Measurements from ENCODE around the gene S100A7A. TPM values are rescaled to one million over a fixed set of nuclear protein-coding genes. Genes with fewer than 3 reads are reported as not detected.

Gene S100A7A
- polyA plus RNA-seq, 1 of the 3 experiments (the other 2 are of a cell fraction), result not detected

- no peaks in the 10 kb centered on the region for H3K9me2 ChIP-seq
- H3K27me3 ChIP-seq (ENCODE audit: insufficient read depth), result peaks cover 23% of the 10 kb centered on the region
- H3K9me3 ChIP-seq, result no peaks in the 10 kb centered on the region
- DNase-seq, result no peak
- H3K79me2 ChIP-seq (ENCODE audit: insufficient read depth), result no peaks in the 10 kb centered on the region
- POLR2A ChIA-PET, result no interaction called here
- 3% methylated on average over 15 of the region's 17 CpGs for WGBS (ENCODE audit: low lambda C conversion rate)
- no peak overlapping the region for H2AFZ ChIP-seq (ENCODE audit: low read depth)
- H3K9ac ChIP-seq, result no peak overlapping the region
- H3K4me1 ChIP-seq (ENCODE audit: control insufficient read depth in 1 of 2, insufficient read depth in 2 of 2, low read depth in 1 of 2, low read length in 1 of 2), result no peaks in the 10 kb centered on the region
- H3K4me3 ChIP-seq (ENCODE audit: low read depth in 2 of 2, low read length in 1 of 2), result no peak overlapping the region
- H3K27ac ChIP-seq (ENCODE audit: low read depth in 2 of 2, low read length in 1 of 2), result no peak overlapping the region
- CTCF ChIA-PET, result interaction anchor here (1.8 kb wide), 1 partner anchor 105 kb away, joined by 6 read pairs; no protein-coding TSS in a partner anchor
- H4K20me1 ChIP-seq (ENCODE audit: insufficient read depth), result no peaks in the 10 kb centered on the region
- H3K36me3 ChIP-seq (replicated peaks in 1 of 2; ENCODE audit: control insufficient read depth in 1 of 2, insufficient read depth in 2 of 2, low read length in 1 of 2), result no peaks in the 10 kb centered on the region
- H3F3A ChIP-seq (replicated peaks; ENCODE audit: insufficient read depth), result no peaks in the 10 kb centered on the region
- no peak overlapping the region for H3K4me2 ChIP-seq
- TF ChIP-seq POLR2AphosphoS5 (IDR thresholded peaks at IDR 0.05; ENCODE audit: low read depth, low read length) (no peak), ELF1 (IDR thresholded peaks at IDR 0.05) (no peak), IRF3 (IDR thresholded peaks at IDR 0.05; ENCODE audit: low read depth, low read length) (no peak), PBX3 (IDR thresholded peaks at IDR 0.05) (no peak), NFIC (IDR thresholded peaks at IDR 0.05; ENCODE audit: borderline replicate concordance) (no peak), TCF12 (IDR thresholded peaks at IDR 0.05) (no peak), ZBTB33 (IDR thresholded peaks at IDR 0.05; ENCODE audit: borderline replicate concordance, low read depth) (no peak), USF2 (IDR thresholded peaks at IDR 0.05; ENCODE audit: borderline replicate concordance, low read depth, low read length) (no peak), RXRA (IDR thresholded peaks at IDR 0.05; ENCODE audit: borderline replicate concordance, low read depth) (no peak), JUND (IDR thresholded peaks at IDR 0.05) (no peak), RCOR1 (IDR thresholded peaks at IDR 0.05; ENCODE audit: low read length) (no peak), TEAD4 (IDR thresholded peaks at IDR 0.05; ENCODE audit: borderline replicate concordance, insufficient read depth) (no peak)
Measured at GRCh38 chr1:153389973-153390879, 26.1 kb upstream of the S100A7A start.
